ENCODE measurements around the gene ANKRD65.
"Not testable (repeated sequence)": the region's sequence is repeated elsewhere in the genome, so short reads cannot be mapped to it uniquely, and the experiment has no call there.

The ANKRD65 gene

DNA sequence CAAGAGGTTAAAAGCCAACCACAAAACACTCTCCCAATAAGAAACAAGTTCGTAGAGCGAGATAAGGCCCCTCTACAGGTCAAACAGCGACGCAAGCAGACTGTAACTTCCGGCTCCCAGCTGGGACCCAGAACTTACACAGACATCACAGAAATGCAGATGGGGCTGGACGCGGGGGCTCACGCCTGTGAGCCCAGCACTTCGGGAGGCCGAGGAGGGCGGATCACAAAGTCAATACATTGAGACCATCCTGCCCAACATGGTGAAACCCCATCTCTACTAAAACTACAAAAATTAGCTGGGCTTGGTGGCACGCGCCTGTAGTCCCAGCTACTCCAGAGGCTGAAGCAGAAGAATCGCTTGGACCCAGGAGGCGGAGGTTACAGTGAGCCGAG lies 33.0 kb downstream of the ANKRD65 start:
- DNase-seq (ENCODE audit: low read depth): no peak
- TF ChIP-seq, protein P1, sequence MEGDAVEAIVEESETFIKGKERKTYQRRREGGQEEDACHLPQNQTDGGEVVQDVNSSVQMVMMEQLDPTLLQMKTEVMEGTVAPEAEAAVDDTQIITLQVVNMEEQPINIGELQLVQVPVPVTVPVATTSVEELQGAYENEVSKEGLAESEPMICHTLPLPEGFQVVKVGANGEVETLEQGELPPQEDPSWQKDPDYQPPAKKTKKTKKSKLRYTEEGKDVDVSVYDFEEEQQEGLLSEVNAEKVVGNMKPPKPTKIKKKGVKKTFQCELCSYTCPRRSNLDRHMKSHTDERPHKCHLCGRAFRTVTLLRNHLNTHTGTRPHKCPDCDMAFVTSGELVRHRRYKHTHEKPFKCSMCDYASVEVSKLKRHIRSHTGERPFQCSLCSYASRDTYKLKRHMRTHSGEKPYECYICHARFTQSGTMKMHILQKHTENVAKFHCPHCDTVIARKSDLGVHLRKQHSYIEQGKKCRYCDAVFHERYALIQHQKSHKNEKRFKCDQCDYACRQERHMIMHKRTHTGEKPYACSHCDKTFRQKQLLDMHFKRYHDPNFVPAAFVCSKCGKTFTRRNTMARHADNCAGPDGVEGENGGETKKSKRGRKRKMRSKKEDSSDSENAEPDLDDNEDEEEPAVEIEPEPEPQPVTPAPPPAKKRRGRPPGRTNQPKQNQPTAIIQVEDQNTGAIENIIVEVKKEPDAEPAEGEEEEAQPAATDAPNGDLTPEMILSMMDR (IDR thresholded peaks at IDR 0.05; ENCODE audit: low read depth, low read length, missing control alignments): no peak
- H3K4me3 ChIP-seq (ENCODE audit: low read depth, low read length): no peak overlapping the region

DNA sequence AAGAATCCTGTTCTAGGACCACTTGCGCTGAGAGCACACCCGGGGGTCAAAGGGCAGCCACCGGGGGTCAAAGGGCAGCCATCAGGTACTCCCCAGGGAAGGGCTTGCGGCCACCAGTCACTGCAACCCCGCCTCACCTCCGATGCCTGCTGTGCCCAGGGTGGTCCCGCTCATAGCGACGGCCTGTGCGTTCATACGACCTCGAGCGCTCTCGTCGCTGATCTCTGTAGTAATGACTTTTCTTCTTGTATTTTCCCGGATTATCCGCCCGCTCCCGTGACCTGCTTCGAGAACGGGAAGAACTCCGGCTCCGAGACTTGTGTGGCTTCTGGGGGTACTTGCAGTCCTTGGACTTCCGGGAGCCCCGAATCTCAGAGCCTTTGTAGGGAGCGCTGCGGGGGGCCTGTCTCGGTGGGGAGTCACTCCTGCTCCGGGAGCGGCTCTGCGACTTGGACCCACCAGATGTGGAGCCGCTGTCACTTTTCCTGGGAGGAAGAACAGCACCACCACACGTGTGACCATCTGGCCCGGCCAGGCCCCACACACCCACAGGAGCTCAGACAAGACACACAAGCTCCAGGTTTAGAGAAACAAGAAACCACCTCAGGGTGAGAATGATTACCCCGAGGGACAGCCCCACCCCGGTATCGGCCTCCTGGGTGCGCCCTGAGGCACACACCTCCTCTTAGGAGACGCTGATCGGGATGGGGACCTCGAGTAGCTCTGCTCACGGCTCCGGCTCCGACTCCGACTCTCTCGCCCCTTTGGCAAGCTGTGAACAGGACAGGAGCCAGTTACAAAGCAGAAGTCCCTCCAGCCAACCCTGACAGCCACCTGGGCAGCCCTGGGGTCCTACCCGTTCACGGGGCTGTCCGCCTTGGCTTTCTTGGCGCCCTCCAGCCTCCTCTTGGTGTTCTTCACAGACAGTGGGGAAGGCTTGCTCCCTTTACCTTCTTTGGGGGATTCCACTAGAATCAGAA lies 33.7 kb downstream of the ANKRD65 start:
- TF ChIP-seq, protein P1 (IDR thresholded peaks at IDR 0.05; ENCODE audit: low read depth, low read length, missing control alignments): no peak
- no peak for DNase-seq (ENCODE audit: low read depth)
- no peak overlapping the region for H3K4me3 ChIP-seq (ENCODE audit: low read depth, low read length)

DNA sequence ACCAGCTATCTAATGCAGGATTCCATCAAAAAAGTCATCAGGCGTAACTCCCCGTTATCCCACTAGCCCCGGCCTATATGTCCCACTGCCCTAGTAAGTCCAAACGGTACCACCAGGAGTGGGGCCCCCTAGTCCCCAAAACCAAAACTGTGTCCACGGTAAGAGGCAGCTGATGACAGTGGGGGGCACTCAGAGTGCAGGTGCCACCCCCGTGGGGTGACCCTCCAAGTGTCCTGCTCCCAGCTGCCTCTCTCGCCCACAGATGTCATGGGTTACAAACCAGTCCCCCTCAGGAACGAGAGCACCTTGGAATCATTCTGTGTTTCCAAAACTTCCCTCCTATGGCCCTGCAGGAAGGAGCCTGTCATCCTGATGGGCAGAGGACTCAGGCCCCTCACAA lies 35.1 kb downstream of the ANKRD65 start:
- TF ChIP-seq, protein P1 (IDR thresholded peaks at IDR 0.05; ENCODE audit: low read depth, low read length, missing control alignments): no peak
- no peak for DNase-seq (ENCODE audit: low read depth)
- H3K4me3 ChIP-seq (ENCODE audit: low read depth, low read length): no peak overlapping the region

DNA sequence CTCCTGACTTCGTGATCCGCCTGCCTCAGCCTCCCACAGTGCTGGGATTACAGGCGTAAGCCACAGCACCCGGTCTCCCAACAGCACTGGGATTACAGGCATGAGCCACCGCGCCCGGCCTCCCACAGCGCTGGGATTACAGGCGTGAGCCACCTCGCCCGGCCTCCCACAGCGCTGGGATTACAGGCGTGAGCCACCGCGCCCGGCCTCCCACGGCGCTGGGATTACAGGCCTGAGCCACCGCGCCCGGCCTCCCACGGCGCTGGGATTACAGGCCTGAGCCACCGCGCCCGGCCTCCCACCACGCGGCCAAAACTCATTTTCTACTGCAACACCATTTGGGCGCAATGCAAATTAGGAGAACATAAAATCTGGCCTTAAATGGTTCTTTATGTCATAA lies 35.7 kb downstream of the ANKRD65 start:
- not testable (repeated sequence) for DNase-seq (ENCODE audit: low read depth); H3K4me3 ChIP-seq (ENCODE audit: low read depth, low read length)

DNA sequence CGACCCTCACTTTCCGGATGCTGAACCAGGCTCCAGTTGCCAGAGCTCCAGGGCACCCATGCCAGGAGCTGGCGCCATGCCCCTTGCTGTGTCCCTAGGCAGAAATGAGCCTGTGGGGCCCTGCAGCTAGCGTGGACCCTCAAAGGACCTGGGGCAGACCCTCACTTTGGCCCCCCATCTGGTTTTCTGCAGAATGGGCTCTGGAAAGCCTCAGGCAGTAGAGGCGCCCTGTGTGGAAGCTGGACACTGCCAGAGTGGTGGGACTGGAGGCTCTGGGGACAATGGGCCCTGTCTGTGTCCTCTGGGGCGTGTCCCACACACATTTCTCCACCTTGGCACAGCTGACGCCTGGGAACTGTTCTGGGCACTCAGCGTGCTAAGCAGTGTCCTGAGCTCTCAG lies 39.8 kb downstream of the ANKRD65 start:
- TF ChIP-seq, protein P1 (IDR thresholded peaks at IDR 0.05; ENCODE audit: low read depth, low read length, missing control alignments): no peak
- no peak overlapping the region for H3K4me3 ChIP-seq (ENCODE audit: low read depth, low read length)
- DNase-seq (ENCODE audit: low read depth): no peak

DNA sequence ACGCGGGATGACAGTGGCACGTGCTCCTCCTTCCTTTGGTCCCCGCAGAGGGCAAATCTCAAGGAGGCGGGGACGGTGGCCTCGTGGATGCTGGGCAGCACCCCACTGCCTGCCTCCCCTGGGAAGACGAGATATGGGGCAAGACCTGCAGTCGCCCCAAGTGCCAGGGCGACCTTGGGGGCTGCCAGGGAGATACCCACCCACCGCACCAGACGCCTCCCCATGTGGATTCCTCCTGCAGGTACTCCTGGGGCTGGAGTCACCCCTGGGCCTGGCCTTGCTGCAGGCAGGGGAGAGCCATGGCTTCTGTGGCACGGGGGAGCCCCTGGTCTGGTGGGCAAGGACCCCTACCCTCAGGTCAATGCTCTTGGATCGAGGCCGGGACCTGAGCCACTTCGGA lies 40.2 kb downstream of the ANKRD65 start:
- DNase-seq (ENCODE audit: low read depth): no peak
- TF ChIP-seq, protein P1 (IDR thresholded peaks at IDR 0.05; ENCODE audit: low read depth, low read length, missing control alignments): no peak
- no peak overlapping the region for H3K4me3 ChIP-seq (ENCODE audit: low read depth, low read length)

DNA sequence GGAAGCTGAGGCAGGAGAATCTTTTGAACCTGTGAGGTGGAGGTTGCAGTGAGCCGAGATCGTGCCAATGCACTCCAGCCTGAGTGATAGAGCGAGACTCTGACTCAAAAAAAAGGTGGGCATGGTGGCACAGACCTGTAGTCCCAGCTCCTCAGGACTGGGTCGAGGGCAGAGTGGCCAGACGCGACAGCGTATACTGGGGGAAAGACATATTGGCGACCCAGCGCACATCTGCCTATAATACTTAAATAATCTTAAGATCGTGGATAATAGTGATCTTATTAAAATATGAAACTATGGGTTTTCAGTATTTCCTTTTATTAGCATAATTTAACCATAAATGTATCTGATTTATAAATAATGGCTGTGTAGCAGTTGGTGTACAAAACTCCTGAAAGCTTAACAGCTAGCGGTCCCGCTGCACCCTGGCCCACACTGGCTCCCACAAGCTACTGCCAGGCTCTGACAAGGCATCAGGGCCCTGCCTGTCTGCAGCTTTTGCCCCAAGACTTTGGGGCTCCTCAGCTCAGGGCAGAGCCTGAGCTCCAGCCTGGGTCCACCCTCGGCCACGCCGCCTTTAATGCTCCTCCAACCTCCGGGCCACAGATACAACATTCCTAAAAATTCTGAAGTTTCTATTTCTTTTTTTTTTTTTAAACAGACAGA lies 43.4 kb downstream of the ANKRD65 start:
- no peak overlapping the region for H3K4me3 ChIP-seq (ENCODE audit: low read depth, low read length)
- DNase-seq (ENCODE audit: low read depth): no peak
- TF ChIP-seq, protein P1 (IDR thresholded peaks at IDR 0.05; ENCODE audit: low read depth, low read length, missing control alignments): no peak

All from GM12864 (cell line).